GM12872 (cell line): ENCODE data around the gene SCIMP.

ENCODE experiments used
- CTCF ChIP-seq: IDR thresholded peaks from 3 replicates; pipeline ENCODE4 v1.5.1; 2011; ENCODE audit warnings: low read depth, mild to moderate bottlenecking, low read length, moderate library complexity; ENCODE audit not compliant: insufficient read depth

Gene SCIMP

DNA sequence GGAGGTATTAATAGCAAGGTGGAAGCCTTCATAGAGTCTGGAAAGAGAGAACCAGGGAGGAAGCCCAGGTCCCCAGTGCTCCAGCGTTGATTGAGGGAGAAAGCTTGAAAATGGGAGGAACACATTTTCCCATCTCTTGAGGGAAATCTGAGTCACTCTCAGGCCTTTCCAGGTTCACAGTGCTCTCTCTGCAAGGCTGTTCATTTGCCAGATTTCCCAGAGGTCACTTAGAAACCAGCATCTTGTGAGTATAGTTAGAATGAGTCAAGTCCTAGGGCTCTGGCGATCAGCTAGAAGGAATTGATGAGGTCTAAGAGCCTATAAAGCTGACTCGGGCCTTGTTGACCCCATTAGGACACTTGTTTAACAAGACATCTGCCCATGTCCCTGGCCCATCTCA is 25.3 kb downstream of the SCIMP start:
- no peak for TF ChIP-seq CTCF

- no peak for TF ChIP-seq CTCF
These were observed 30.8 kb downstream of the SCIMP start for GRCh38 chr17:5203908-5204294.

DNA sequence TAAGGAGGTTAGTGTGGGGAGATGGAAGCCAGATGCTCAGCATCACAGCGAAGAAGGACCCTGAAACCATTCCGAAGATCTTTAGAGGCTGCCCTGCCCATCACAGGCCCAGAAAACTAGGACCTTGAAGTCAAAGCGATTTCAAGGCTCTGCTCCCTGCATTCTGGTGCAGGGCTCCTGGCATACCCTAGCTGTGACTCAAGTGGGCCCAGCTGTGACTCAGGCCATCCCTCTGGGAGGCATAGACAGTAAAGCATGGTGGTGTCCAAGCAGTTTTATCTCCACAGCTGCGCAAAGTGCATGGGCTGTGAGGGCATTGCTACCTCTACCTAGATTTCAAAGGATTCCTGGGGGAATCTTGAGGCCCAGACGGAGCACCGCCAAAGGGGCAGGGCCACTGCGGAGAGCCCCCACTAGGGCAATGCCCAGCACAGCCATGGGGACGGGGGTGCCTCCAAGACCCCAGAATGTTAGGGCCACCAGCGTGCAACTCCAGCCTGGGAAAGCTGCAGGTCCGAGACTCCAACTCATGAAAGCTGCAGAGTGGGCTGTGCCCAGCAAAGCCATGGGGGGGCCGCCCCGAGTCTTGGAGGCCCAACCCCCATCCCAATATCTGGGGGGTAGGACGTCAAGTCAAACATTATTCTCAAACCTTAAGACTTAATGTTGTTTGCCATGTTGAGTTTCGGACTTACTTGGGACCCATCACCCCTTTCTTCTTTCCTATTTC is 31.3 kb downstream of the SCIMP start:
- TF ChIP-seq CTCF = no peak

DNA sequence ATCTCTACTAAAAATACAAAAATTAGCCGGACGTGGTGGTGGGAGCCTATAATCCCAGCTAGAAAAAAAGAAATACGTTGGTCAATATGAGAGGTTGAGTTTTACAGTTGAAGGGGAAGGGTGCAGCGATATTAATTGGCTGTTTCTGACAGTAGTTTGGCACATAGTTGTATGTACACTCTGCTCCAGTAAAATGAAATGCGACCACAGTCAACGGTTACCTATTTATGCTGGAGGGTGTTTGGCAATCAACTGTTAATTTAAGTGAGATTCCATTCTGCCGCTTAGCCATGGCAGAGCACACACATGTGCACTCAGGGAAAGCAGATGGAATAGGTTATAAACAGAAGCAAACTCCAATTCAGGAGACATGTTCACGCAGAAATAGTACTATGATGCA is 33.6 kb downstream of the SCIMP start:
- no peak for TF ChIP-seq CTCF

- TF ChIP-seq CTCF = no peak
These were observed 34.3 kb downstream of the SCIMP start for GRCh38 chr17:5200360-5200759.

DNA sequence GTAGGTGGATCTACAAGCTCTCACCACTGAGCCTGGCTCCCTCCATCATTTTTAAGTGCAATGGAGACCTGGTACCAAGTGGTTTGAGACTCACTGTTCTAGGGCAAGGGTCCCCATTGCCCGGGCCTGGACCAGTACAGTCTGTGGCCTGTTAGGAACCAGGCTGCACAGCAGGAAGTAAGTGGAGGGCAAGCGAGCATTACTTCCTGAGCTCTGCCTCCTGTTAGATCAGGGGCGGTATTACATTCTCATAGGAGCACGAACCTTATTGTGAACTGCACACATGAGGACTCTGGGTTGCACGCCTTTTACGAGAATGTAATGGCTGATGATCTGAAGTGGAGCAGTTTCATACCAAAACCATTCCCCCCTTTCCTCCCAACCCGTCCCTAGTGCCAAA is 36.2 kb downstream of the SCIMP start:
- TF ChIP-seq CTCF = 0 out of 3 replicates have a peak, but pooled peaks have one; percentile 17

- TF ChIP-seq CTCF = no peak
These were observed 40.3 kb downstream of the SCIMP start for GRCh38 chr17:5194346-5194745.
